ENCODE data around the gene FRS3.
"Not testable (repeated sequence)": the region's sequence is repeated elsewhere in the genome, so short reads cannot be mapped to it uniquely, and the experiment has no call there.

Gene FRS3

DNA sequence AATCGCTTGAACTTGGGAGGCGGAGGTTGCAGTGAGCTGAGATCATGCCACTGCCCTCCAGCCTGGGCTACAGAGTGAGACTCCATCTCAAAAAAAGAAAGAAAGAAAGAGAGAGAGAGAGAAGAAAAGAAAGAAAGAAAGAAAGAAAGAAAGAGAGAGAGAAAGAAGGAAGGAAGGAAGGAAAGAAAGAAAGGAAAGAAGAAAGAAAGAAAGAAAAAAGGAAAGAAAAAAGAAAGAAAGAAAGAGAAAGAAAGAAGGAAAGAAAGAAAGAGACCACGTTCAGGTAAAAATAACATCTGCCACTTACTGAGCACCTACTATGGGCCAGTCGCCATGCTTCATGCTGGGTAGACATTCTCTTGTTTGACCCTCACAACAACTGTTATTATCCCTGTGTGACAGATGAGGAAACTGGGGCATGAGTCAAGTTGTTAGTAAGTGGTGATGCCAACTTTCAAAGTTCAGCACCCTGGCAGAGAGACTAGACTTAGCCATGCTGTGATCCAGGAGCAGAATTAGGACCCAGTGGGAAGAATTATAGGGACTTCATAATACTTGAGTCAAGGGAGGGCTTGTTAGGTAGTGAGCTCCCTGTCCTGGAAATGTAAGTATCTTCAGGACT, 13.5 kb downstream of the FRS3 start:
- Mint-ChIP-seq H3K27ac (peak overlapping the region in 1 of 2 donors; percentile 3), H3K4me1 (peaks cover 17% of the 10 kb centered on the region)
- H3K27me3 Mint-ChIP-seq, H3K9me3 Mint-ChIP-seq, ATAC-seq, H3K4me3 Mint-ChIP-seq, DNase-seq: not testable (repeated sequence)

DNA sequence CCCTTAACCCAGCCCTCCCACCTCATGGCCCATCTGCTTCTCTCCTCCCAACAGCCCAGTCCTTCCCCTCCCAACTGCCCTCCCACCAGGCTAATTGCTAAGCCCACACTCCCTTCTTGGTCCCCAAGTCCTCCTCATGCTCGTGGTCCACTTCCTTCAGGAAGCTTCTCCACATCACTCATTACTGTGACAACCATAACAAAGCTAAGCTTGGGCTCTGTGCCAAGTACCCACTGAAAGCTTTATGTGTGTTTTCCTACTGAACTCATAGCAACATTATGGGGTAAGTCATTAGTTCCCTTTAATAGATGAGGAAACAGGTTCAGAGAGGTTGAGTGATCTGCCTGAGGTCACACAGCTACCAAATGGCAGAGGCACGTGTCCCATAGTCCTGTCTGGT, 16.2 kb downstream of the FRS3 start:
- Mint-ChIP-seq H3K9me3 (no peaks in the 10 kb centered on the region), H3K27me3 (no peaks in the 10 kb centered on the region), H3K4me1 (peaks cover 6% of the 10 kb centered on the region), H3K27ac (peak overlapping the region in 1 of 2 donors; percentile 62), H3K4me3 (no peak overlapping the region)
- no peak for DNase-seq
- no peak for ATAC-seq

DNA sequence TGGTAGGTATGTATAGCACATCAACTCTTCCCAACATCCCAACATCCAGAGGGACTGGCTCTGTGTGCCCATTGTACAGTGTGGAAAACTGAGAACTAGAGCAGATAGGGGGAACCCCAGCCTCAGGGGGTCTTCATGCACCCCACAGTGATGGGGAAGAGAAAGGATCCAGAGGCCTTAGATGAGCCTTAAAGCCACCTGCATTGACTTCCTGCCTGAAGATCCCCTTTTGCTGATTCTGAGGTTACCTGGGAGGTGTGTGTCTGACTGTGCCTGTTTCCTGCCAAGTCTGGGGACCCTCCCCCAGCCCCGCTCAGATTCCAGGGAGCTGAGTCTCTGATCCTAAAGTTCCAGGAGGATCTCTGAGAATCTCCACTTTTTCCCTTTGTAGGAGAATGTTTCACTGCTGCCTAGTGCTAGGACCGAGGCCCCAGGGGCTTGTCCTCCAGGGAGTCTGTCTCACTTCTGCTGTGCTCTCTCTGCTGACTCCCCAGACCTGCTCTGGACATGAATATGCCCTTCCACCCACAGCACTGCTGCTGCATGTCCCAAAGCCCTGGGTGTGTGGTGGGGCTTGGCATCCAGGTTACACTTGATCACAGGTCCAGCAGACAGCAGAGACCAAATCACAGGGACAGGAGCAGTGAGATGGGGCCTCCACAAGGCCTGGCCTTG, 19.7 kb downstream of the FRS3 start:
- Mint-ChIP-seq H3K4me3 (no peak overlapping the region), H3K27ac (no peak overlapping the region), H3K4me1 (peaks cover 11% of the 10 kb centered on the region), H3K9me3 (no peaks in the 10 kb centered on the region), H3K27me3 (no peaks in the 10 kb centered on the region)
- ATAC-seq = no peak
- no peak for DNase-seq

DNA sequence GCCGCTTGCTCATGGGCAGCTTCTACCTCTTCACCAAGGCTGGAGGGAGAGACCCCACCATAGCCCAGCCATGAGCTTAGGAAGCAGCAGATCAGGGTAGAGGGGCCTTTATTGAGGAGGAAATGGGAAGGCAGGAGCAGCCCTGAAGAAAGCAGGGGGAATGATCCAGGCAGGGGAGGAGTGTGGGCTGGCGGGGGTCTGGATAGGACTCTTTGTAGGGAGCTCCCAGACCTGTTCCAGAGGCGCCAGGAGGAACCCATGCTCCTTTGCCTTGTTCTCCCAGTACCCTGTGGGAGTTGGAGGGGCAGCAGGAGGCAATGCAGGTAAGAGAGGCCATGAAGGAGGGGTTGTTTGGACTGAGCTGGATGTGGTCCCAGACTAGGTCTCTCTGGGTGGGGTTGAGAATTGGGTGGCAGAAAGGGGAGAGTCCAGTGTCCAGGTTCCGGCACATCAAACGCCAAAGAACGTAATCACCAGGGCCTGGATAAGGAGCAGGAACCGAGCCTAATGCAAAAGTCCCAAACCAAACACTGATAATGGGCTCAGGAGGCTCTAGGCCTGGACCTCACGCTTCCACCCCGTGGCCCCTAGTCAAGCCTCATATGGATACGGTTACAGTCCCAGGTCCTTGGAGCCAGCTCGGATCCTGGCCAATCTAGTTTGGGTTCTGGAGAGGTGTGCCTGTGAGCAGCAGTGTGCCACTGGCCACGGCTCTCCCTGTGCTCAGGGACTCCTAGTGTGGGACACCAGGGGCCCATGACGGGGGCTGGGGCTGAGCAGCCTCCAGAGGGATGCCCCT, 20.4 kb downstream of the FRS3 start:
- H3K27ac Mint-ChIP-seq = no peak overlapping the region
- no peak for DNase-seq
- H3K4me3 Mint-ChIP-seq = no peak overlapping the region
- peaks cover under 1% of the 10 kb centered on the region for H3K27me3 Mint-ChIP-seq
- no peak for ATAC-seq
- H3K4me1 Mint-ChIP-seq = peaks cover 11% of the 10 kb centered on the region
- no peaks in the 10 kb centered on the region for H3K9me3 Mint-ChIP-seq

DNA sequence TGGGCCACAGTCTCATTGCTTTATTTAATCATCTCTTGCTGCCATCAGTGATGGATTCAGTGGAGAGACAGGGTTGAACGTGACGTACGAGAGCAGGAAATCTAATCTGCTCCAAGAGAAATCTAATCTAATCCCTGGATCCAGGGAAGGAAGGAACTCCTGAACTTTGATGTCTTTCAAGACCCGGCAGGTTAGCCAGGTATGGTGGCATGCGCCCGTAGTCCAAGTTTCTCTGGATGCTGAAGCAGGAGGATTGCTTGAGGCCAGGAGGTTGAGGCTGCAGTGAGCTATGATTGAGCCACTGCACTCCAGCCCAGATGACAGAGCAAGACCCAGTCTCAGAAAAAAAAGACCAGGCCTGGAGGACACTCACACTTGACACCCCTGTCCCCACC, 21.1 kb downstream of the FRS3 start:
- H3K9me3 Mint-ChIP-seq = no peaks in the 10 kb centered on the region
- no peak overlapping the region for H3K27ac Mint-ChIP-seq
- peaks cover 11% of the 10 kb centered on the region for H3K4me1 Mint-ChIP-seq
- H3K4me3 Mint-ChIP-seq = no peak overlapping the region
- ATAC-seq (no peak), DNase-seq (no peak)
- peaks cover 7% of the 10 kb centered on the region for H3K27me3 Mint-ChIP-seq

DNA sequence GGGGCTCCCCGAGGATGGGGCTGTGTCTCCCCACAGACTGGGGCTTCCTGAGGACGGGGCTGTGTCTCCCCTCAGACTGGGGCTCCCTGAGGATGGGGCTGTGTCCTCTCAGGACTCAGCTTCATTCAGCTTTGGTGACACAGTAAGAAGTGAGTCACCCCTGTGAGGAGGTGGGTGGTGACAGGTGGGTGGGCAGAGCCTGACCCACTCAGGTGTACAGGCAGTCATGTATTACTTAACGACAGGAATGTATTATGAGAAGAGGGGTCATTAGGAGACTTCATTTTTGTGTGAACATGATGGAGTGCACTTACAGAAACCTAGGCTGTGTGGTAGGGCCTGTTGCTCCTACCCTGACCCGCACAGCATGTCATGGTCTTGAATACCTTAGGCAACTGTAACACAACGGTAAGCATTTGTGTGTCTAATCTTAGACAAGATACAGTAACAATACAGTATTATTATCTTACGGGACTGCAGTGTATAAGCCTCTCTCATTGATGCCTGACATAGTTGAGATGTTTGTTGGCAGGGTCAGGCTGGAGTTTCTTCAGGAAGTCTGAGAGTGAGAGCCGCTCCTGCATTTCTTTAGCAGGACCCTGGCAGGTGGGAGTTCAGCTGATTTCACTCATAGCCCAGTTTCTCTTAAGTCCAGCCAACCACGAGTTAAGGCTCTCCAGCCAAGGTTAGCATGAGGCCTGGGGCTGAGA, 21.6 kb downstream of the FRS3 start:
- Mint-ChIP-seq H3K4me1 (peaks cover 11% of the 10 kb centered on the region), H3K27me3 (peaks cover 13% of the 10 kb centered on the region), H3K27ac (peak overlapping the region in 1 of 2 donors; percentile 20), H3K4me3 (no peak overlapping the region), H3K9me3 (no peaks in the 10 kb centered on the region)
- ATAC-seq = no peak
- DNase-seq = no peak

DNA sequence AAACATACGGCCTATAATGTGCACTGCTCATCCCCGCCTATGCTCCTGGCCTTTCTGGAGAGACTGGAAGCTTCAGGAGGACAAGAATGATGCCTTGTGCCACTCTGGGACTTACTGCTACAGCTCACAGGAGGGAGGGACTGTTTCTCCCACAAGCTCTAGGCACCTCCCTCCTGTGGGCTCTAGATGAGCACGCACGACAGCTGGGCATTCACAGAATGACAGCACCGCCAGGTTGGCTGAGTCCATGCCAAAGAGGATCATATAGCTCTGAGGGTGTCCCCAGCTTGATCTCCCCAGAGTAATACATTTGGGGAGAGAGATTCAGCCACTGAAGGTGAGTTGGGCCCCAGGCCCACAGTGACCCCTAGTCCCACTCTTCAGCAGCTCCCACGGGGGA, 22.4 kb downstream of the FRS3 start:
- ATAC-seq (no peak), DNase-seq (no peak)
- Mint-ChIP-seq H3K4me1 (peaks cover 11% of the 10 kb centered on the region), H3K27ac (no peak overlapping the region), H3K27me3 (peaks cover 13% of the 10 kb centered on the region), H3K9me3 (no peaks in the 10 kb centered on the region), H3K4me3 (no peak overlapping the region)

DNA sequence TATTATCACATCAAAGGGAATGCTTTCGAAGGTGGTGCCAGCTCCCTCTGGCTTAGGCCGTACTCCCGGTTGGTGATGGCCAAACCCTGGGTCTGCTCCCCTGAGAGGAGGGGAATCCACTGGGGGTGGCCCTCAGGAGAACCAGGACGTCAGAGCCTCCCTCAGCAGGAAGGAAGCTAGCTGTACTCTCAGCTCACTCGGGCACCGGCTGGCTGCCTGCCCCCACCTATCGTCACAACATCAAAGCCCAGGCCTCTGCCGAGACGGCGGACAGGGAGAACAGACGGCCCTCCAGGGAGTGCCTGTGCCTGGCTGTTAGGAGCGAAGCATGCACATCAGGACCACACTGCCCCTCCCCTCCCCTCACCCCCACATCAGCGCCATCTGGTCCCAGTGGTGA, 23.3 kb downstream of the FRS3 start:
- Mint-ChIP-seq H3K9me3 (no peaks in the 10 kb centered on the region), H3K27me3 (peaks cover 13% of the 10 kb centered on the region), H3K27ac (no peak overlapping the region), H3K4me1 (peaks cover 11% of the 10 kb centered on the region), H3K4me3 (no peak overlapping the region)
- DNase-seq (no peak), ATAC-seq (peak; percentile 59)

DNA sequence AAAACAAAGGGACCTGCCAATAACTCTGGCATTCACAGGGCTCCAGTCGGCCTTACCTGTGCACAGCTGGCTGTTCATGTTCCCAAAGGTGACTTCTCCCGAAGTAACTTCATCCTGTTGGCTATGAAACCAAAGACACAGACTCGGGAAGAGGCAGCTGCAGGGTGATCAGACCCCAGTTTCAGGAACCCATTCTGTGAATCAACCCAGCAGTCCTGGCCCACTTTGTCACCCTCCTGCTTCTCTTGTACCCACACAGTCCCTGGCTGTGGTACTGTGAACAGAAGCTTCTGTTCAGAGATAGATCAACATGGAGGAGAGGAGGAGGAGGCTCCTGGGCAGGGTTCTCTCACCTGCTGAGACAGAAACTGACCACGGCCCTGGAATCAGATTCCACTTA, 23.8 kb downstream of the FRS3 start:
- no peak for DNase-seq
- Mint-ChIP-seq H3K4me3 (no peak overlapping the region), H3K9me3 (no peaks in the 10 kb centered on the region), H3K27ac (no peak overlapping the region), H3K27me3 (peaks cover 13% of the 10 kb centered on the region), H3K4me1 (peaks cover 11% of the 10 kb centered on the region)
- ATAC-seq = no peak

DNA sequence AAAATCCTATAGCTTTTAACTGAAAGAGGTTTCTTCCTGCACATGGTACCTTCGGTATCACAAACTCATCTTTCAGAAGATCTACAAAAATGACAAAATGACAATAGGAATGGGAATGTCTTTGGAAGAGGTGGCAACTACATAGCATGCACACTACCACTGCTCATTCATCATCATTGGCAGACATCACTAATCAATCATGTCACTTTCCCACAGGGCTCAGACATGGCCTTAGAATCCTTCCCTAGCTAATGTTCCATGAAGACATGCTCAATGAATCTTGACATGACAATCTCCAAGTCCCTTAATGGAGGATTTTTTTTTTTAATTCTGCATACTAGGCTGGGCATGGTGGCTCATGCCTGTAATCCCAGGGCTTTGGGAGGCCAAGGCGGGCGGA, 29.3 kb downstream of the FRS3 start:
- Mint-ChIP-seq H3K27ac (no peak overlapping the region), H3K4me3 (no peak overlapping the region), H3K4me1 (no peaks in the 10 kb centered on the region), H3K27me3 (peaks cover 13% of the 10 kb centered on the region), H3K9me3 (no peaks in the 10 kb centered on the region)
- ATAC-seq = no peak
- DNase-seq = no peak

DNA sequence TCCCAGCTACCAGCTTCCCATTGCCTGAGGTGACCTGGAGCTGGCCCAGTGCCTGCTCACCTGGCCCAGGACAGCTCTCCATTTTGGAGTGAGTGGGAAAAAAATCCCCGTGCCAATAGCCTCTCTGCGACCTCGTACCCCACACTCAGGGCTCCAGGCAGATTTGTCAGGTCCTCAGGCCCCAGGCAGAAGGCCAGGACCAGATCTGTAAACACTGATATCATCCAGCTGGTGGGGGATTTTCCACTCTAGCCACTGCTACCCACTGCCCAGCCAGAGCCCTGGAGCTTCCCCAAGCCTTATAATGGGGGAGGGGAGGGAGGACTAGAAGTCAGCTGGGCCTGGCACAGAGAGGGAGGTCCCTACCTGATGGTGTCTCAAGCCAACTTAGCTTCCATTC, 31.2 kb downstream of the FRS3 start:
- H3K9me3 Mint-ChIP-seq = no peaks in the 10 kb centered on the region

DNA sequence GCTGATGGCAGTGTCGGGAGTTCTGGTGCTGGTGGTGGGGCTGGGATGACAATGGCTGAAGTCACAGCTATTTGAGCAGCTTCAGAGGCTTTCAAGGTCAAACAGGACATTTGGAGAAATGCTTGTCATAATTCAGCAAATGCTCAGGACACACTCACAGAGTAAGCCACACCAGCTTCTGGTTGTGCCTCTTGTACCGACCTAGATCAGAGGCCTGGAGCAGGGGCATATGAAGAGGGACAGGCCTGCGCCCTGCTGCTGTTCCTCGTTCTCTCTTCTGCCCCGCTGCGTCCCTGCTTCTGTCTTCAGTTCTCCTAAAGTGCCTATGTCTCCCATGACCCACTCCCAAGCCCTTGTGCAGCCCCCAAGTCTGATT, 31.6 kb downstream of the FRS3 start:
- no peak overlapping the region for H3K4me3 Mint-ChIP-seq
- H3K27ac Mint-ChIP-seq = no peak overlapping the region
- DNase-seq = no peak
- no peaks in the 10 kb centered on the region for H3K9me3 Mint-ChIP-seq
- no peak for ATAC-seq
- H3K4me1 Mint-ChIP-seq = no peaks in the 10 kb centered on the region
- peaks cover under 1% of the 10 kb centered on the region for H3K27me3 Mint-ChIP-seq

More for the DNA sequence above, 31.2 kb downstream of the FRS3 start:
- Mint-ChIP-seq H3K27me3 (peaks cover 5% of the 10 kb centered on the region), H3K4me3 (no peak overlapping the region), H3K27ac (no peak overlapping the region), H3K4me1 (no peaks in the 10 kb centered on the region)
- DNase-seq (no peak), ATAC-seq (no peak)

DNA sequence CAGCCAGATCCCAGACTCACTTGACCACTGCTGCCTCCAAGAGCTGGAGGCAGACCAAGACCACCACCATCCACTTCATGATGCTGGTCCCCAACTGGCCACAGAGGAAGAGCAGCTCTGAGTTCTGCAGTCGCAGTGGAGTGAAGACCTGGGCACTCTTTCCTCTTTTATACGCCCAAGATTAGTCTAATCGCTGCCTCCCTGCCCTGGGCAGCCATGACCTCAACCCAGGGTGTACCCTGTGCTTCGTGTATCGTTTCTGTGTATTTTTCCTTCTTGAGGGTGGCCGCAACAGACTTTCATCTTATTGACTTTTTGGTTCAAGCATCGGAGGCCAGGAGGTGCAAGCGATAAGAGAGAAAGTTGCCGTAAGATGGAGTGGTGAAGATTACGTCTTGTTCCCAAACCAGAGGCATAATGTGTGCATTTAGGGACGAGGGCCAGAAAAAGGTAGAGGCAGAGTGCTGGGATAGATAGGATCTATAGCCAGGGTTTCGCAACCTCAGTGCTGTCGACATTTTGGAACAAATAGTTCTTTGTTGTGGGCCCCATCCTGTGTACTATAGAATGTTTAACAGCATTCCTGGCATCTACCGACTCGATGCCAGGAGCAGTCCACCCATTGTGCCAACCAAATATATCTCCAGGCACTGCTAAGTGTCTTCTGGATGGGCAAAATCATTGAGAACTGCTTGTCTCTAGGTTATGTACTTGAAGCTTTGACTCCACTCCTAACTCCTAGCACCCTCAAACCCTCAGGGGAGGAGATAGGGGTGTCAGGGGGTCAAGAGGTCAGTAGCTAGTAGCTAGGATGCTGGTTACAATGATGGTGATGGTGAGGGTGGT, 32.2 kb downstream of the FRS3 start, which contains the start of gene PGC:
TSS of gene PGC (minus strand) at position 142 of the 846 bp plus-strand sequence. CDS start at position 79, 63 bp downstream.
- ATAC-seq (no peak), DNase-seq (no peak)
- H3K9me3 Mint-ChIP-seq = no peaks in the 10 kb centered on the region
- no peaks in the 10 kb centered on the region for H3K27me3 Mint-ChIP-seq
- H3K27ac Mint-ChIP-seq = no peak within 1 kb of the TSS
- no peak within 1 kb of the TSS for H3K4me3 Mint-ChIP-seq
- H3K4me1 Mint-ChIP-seq = no peaks in the 10 kb centered on the region

DNA sequence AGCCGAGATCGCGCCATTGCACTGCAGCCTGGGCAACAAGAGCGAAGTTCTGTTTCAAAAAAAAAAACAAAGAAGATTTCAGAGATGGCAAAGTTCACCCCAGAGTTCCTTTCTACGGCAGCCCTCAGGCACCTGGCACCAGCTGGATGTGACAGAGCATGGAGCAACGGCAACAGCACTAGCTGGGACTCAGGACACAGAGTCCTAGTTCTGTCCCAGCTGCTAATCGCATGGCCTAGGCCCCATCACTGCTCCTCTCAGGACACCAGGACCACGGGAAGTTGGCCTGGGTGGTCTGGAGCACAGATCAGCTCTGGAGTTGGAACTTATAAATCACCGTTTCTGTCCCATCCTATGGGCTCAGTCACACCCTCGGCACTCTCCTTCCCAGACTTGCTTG, 33.6 kb downstream of the FRS3 start:
- H3K27ac Mint-ChIP-seq = no peak overlapping the region
- no peak overlapping the region for H3K4me3 Mint-ChIP-seq
- H3K9me3 Mint-ChIP-seq = no peaks in the 10 kb centered on the region
- no peaks in the 10 kb centered on the region for H3K27me3 Mint-ChIP-seq
- no peaks in the 10 kb centered on the region for H3K4me1 Mint-ChIP-seq
- ATAC-seq (no peak), DNase-seq (no peak)

DNA sequence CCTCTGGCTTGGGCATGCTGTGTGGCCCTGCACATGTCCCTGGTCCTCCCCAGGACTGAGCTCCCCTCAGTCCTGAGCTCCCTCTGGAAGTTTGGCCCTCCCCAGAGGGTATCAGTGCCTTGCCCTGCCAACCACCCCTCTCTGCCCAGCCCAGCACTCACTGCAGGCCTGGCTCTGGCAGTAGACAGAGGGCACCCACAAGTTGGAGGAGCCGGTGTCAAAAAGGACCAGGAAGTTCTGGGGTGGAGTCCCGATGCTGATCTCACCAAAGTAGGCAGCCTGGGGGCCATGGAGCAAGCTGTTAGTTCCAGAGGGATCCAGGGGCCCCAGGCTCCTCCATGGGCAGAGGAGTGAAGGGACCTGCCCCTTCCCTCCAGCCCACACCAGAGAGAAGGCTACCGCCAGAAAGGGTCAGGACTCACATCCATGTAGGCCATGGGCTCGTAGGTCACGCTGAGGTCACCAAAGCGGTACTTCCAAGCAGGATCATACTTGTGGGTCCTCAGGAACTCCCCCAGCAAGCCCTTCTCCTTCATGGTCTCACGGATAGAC, 35.4 kb downstream of the FRS3 start:
- H3K4me3 Mint-ChIP-seq = no peak overlapping the region
- no peaks in the 10 kb centered on the region for H3K4me1 Mint-ChIP-seq
- ATAC-seq (no peak), DNase-seq (no peak)
- H3K27me3 Mint-ChIP-seq = no peaks in the 10 kb centered on the region
- H3K27ac Mint-ChIP-seq = no peak overlapping the region
- H3K9me3 Mint-ChIP-seq = no peaks in the 10 kb centered on the region
